Limb (tissue), 2 donors: ENCODE results near the gene CARMIL3.

Experiments
- DNase-seq, 2 donors: peaks; one replicate each; pipeline ENCODE4 v3.0.0-alpha.2; 2016; ENCODE audit errors: extremely low spot score in 2 of 2

Gene CARMIL3

GRCh38 chr14:24115422-24116127 lies 63.8 kb downstream of the CARMIL3 start:
- DNase-seq = no peak

- DNase-seq = no peak
Observed at GRCh38 chr14:24116128-24116814, 64.5 kb downstream of the CARMIL3 start.

- DNase-seq = no peak
Observed at GRCh38 chr14:24117179-24117578, 65.4 kb downstream of the CARMIL3 start.
